GF-D8 (cell line): ENCODE results near the gene STIMATE.

Experiments
- DNase-seq: peaks from one replicate; lab custom pipeline; 2025; lab: John Stamatoyannopoulos, UW

STIMATE gene

DNA sequence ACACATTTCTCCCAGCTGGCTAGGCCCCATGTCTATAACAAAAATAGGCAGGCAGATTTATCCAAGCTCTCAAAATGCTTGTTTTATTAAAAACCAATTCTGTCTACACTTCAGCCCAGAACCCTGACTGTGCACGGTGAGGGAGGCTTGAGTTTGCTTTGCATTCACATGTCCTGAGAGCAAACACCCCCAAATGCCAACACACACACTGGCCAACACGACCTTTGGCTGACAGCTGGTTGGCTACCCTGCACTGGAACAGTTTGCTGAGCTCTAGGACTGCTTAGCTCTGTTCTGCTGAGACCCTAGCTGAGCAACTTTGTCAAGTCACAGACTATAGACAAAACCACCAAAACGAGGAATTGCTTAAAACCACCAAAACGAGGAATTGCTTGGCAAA is 3.6 kb downstream of the STIMATE start:
- no peak for DNase-seq

DNA sequence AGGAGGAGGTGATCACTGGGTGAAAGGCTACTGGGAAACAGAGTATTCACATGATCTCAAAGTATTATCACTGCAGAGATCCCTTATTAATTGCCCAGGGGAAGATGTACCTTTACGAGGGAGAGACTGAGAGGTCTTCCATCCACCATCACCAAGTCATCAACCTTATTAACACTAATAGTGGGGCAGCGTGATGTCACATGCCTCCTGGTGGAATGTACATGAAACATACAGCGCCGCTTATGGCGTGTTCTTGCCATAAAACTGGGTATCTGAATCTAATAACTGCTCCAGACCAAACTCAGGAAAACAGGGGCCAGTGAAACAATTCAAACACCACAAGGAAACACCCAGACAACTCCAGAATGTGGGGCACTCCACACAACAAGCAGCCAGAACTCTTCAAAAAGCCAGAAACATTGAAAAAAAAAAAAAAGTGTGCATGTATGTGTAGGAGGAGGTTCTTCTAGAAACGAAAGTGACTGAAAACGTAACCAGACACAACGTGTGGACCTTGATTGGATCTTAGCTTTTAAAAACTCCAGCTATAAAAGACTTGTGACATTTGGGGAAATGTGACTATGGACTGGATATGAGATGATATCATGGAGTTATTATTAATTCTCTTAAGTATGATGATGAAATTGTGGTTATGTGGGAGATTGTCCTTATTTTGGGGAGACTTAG is 4.6 kb downstream of the STIMATE start:
- no peak for DNase-seq

DNA sequence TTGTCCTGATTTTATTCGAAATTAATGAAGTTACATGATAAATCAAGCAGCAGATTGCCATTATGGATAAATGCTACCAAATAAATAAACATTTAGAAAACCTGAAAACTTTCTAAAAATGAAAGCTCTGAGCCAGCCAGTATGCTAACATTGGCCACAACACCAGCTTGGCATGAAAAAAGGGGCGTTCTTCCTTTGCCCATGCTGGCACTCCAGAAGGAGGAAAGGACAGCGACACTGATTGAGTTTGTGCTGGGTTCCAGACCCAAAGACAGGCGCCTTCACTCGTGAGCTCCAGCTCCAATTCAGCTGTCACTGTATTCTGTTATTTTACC is 5.1 kb downstream of the STIMATE start:
- DNase-seq, result no peak

GRCh38 chr3:52891615-52892081 is 5.7 kb downstream of the STIMATE start:
- peak; percentile 92 for DNase-seq

GRCh38 chr3:52891164-52891563 is 6.2 kb downstream of the STIMATE start:
- DNase-seq, result no peak

DNA sequence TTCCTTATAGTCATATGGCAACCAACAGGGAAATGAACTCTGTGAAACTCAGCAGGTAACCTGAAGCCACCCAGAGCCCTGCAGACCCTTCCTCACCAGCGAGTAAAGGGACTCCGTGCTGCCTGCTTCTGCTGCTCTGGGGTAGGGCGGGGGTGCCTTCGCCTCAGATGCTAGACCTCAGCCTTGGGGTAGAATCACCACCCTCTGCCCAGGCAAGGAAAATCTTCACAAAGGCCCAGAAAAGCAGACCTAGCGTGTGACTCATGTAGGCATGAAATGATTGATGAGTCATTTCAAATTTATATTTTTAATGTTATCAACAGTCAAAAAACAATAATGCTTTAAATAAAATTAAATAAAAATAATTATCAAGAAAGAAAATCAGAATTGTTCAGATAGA is 6.6 kb downstream of the STIMATE start:
- DNase-seq, result no peak

DNA sequence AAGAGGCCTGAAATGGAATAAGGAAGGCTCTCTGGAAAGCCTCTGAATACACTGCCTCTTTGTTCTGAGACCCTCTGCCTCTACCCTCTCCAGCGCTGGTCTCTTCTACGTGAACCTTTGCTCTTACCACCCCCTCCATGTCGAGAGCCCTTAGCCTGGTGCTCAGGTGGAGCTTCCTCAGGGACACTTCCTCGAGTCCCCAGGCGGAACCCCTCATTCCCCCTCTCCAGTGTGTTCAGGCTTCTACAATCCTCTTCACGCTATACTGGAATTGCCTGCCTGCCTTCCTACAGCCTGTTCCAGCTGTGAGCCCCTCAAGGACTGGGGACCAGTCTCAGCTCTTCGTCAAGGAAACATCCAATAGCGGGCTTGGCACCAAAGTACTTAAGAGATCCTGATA is 7.4 kb downstream of the STIMATE start:
- DNase-seq, result no peak

DNA sequence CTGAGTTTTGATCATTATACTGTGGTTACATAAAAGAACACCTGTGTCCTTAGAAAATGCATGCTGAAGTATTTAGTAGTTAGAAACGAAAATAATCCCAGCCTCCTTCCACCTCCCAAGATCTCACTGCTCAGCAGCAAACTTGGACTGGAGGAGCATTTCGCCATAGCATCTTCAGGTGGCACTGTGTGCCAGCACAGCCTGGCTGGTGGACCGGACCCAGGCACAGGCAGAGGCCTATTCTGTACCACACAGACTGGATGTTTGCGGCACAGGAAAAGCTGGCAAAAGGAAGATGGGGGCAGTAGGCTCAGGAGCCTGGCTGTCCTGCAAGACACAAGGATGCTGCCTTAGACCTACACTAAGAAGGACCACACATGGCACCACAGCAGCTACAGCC is 10.2 kb downstream of the STIMATE start:
- no peak for DNase-seq

DNA sequence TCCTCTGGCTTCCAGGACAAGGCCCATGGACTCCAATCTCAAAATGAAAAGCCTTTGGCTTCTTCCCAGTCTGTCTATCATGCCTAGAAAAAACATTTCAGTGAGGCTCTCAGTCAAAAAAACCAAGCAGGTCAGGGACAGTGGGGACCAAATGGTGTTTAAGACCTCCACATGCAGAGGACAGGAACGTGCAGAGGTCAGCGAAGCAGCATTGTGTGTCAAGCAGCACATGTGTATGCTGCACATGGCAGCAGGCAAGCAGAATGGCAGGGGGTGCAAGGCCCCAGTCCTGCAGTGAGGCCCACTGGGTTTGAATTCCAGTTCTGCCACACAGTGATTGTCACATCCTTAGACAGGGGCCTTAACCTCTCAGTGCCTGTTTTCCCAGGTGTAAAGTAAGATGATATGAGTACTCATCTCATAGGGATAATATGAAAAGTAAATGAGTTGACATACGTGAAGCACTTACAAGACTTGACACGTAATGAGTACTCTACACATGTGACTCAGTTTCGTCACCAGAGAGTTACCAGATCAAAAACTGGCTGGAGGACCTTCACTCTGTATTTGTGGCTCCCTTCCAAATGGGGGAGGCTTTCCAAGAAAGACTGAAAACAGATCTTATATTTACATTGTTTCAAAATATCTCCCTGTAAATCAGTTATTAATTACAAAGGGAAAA is 11.2 kb downstream of the STIMATE start:
- DNase-seq, result no peak

DNA sequence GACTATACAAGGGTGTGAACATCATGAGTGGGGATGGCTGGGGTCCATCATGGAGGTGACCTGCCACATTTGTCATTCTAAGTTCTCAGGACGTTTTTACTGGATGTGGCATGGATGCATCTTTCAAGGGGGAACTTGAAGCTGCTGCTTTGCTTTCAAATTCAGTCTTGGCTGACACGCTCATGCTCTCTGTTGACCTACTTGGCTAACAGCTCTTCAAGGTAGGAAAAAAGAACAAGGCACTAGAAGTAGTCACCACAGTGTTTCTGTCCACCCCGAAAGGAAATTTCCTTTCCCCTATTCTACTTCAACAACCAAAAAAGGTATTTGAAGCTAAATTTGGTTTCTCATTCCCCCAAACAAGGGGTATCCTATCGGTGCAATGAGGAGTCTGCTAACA is 15.0 kb downstream of the STIMATE start:
- no peak for DNase-seq

- DNase-seq, result no peak
Observed at GRCh38 chr3:52881871-52882270, 15.5 kb downstream of the STIMATE start.

- no peak for DNase-seq
Observed at GRCh38 chr3:52880474-52880873, 16.9 kb downstream of the STIMATE start.

- no peak for DNase-seq
Observed at GRCh38 chr3:52880047-52880446, 17.3 kb downstream of the STIMATE start.

GRCh38 chr3:52879581-52879980 is 17.8 kb downstream of the STIMATE start:
- DNase-seq, result no peak

- no peak for DNase-seq
Observed at GRCh38 chr3:52879090-52879489, 18.3 kb downstream of the STIMATE start.

- no peak for DNase-seq
Observed at GRCh38 chr3:52877085-52877484, 20.3 kb downstream of the STIMATE start.

DNA sequence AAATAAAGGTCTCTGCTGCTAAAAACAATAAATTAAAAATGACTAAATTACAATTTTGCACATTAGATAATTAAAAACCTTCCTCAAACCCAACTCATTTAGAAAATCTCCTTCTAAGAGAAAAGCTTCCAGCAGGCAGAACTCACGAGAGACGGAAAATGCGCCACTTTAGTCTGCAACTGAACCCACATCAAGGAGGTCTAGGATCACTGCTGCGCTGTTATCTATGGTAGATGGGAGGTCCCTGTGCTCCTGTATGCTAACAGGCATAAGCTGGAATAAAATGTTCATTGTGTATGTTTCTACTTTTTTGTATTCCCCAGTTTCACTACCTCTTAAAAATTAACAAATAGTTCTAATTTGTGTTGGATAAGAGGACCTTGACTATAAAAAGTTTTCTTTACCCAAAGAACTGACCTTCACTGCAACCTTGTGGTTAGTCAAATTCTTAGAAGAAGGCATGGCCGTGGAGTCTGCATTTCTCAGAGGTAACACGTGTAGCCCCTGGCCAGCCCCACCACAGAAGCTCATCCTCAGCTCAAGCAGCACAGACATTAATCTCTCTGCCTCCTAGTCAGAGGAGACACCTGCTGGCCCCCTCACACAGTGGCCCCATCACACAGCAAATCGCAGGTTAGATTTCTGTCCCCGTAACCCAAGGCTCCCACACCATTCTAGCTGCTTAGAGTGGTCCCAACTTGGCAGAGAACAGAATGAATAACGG is 22.3 kb downstream of the STIMATE start:
- no peak for DNase-seq

DNA sequence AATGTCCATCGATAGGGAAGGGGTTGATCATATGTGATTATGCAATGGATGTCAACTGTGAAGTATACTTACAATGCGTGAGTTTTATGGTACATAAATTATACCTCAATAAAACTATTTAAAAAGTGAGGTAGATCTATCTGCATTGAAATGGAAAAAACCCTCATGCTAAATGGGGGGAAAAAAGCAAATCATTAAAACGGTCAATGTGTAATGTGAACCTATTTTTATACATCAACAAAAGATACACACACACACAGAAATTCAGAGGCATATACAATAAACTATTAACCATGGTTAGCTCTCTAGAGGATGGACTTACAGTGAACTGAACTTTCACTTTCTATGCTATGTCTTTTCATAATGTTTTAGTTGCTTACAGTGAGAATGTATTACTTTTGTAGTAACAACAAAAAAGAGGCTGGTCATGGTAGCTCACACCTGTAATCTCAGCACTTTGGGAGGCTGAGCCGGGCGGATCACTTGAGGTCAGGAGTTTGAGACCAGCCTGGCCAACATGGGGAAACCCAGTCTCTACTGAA is 23.1 kb downstream of the STIMATE start:
- DNase-seq, result no peak

- no peak for DNase-seq
Observed at GRCh38 chr3:52873433-52874159, 23.8 kb downstream of the STIMATE start.

DNA sequence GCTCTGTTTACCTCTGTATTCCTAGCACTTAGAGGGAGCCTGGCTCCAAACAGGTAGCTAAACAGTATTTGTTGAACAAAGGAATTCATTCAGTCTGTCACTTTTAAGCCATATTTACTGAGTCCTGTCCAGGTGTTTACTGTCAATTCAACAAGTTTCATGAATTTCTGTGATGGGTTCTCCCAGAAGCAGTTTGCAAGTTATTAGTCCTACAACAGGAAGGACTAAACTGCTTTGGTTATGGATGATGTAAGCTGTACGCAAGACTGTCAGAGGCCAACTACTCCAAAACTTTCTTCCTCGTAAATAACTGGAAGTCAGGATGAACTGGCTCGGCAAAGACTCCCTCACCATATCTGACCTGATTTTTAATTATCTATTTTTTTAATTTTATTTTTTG is 25.1 kb downstream of the STIMATE start:
- DNase-seq, result no peak

- DNase-seq, result no peak
Observed at GRCh38 chr3:52871761-52872160, 25.6 kb downstream of the STIMATE start.

DNA sequence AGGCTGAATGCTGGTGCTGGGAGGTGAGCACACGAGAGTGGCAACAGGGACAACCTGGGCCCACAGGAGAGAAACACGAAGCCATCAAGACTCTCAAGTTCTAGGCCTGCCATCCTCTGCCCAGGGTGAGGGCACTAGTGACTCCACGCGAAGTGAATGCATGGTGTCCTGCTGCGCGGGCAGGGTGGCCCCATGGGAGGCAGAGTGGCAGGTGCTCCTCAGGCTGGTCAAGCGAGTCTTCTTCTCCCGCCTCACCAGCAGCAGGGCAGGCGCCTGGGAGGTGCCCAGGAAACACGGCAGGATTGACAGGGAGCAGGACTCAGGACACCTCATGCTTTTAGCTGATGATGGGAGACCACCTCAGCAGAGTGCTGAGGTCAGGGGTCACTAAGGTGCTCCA is 26.9 kb downstream of the STIMATE start:
- DNase-seq, result no peak
